ENCODE measurements around the gene SEMA4F.

Gene SEMA4F

DNA sequence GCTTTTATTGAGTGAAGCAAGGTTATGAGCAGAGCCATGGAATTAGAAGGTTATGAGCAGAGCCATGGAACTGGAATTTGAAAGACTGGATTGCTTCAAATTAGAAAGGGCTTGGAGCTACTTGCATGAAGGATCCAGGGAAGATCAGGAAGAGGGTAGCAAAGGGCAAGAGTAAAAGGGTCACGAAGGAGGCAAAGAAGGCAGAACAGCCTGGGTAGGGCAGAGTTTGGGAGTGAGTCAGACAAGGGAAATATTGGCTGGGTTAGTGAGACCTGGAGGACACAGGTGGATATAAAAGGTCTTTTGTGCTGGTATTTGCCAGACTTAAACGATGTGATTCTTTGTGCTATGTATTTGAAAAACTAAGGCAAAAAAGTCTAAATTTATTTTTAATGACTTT is 65.0 kb downstream of the SEMA4F start:
- Mint-ChIP-seq H3K27me3 (no peaks in the 10 kb centered on the region), H3K4me1 (no peaks in the 10 kb centered on the region), H3K36me3 (ENCODE audit: insufficient read depth) (no peaks in the 10 kb centered on the region), H3K27ac (ENCODE audit: low read depth) (no peak overlapping the region), H3K9me3 (no peaks in the 10 kb centered on the region), H3K4me3 (no peak overlapping the region)
- ATAC-seq (replicated peaks; ENCODE audit: extremely low read depth, poor library complexity, severe bottlenecking) (no peak), DNase-seq (ENCODE audit: low spot score in 2 of 2) (no peak)

DNA sequence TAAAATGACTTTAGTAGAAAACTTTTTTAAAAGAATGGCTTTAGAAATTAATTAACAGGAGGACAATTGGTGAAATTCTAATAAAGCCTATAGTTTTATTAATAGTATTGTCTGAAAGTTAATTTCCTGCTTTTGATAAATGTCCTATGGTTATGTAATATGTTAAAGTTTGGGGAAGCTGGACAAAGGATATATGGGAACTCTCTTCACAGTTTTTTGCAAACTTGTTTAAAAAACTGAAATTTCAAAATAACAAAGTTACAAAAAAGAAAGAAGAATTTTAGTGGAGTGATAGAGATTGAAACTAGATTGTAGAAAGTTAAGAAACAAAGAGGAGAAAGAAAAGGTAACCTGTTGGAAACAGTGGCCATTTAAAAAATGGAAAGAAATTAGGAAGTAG is 67.3 kb downstream of the SEMA4F start:
- Mint-ChIP-seq H3K4me1 (no peaks in the 10 kb centered on the region), H3K27me3 (no peaks in the 10 kb centered on the region), H3K36me3 (ENCODE audit: insufficient read depth) (no peaks in the 10 kb centered on the region), H3K9me3 (no peaks in the 10 kb centered on the region), H3K27ac (ENCODE audit: low read depth) (no peak overlapping the region), H3K4me3 (no peak overlapping the region)
- ATAC-seq (replicated peaks; ENCODE audit: extremely low read depth, poor library complexity, severe bottlenecking), result no peak
- no peak for DNase-seq (ENCODE audit: low spot score in 2 of 2)

DNA sequence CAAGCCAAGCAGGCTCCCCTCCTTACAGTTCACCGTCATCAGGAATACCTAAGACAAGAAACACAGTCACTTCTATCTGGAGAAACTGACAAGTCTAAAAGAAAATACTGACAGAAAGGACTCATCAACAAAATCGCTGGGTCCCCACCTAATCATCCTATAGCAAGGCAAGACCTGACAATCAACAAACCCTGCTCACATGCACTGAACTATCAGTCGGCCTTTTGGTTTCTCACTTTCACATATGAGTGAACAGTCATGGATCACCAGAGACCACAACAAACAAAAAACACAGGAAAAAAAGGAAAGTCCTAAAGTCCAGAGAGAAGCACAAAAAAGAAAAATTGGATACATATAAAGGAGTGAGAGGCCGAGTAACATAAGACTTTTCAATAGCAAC is 70.4 kb downstream of the SEMA4F start:
- no peak for ATAC-seq (replicated peaks; ENCODE audit: extremely low read depth, poor library complexity, severe bottlenecking)
- Mint-ChIP-seq H3K27ac (ENCODE audit: low read depth) (no peak overlapping the region), H3K4me1 (no peaks in the 10 kb centered on the region), H3K4me3 (no peak overlapping the region), H3K9me3 (no peaks in the 10 kb centered on the region), H3K27me3 (peaks cover 14% of the 10 kb centered on the region), H3K36me3 (ENCODE audit: insufficient read depth) (no peaks in the 10 kb centered on the region)
- no peak for DNase-seq (ENCODE audit: low spot score in 2 of 2)

DNA sequence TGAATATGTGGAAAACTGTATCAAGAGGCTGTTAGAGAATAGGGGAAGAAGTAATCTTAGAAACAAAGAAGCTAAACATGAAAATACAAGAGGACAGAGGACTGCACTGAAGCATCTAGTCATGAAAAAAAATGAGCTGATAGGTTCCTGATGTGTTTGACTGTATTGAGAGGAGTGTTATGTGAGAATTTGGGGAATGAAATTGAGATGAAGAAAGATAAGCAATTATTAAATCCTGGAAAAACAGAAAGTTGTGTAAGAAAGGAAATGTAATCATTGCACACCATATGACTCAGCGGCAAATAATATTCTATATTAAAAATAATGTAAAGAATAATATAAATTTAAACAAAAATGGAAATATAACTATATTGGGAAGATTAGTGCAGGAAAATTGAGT is 71.2 kb downstream of the SEMA4F start:
- Mint-ChIP-seq H3K27me3 (peaks cover 18% of the 10 kb centered on the region), H3K27ac (ENCODE audit: low read depth) (no peak overlapping the region), H3K4me3 (no peak overlapping the region), H3K36me3 (ENCODE audit: insufficient read depth) (no peaks in the 10 kb centered on the region), H3K9me3 (no peaks in the 10 kb centered on the region), H3K4me1 (no peaks in the 10 kb centered on the region)
- no peak for DNase-seq (ENCODE audit: low spot score in 2 of 2)
- ATAC-seq (replicated peaks; ENCODE audit: extremely low read depth, poor library complexity, severe bottlenecking), result no peak

DNA sequence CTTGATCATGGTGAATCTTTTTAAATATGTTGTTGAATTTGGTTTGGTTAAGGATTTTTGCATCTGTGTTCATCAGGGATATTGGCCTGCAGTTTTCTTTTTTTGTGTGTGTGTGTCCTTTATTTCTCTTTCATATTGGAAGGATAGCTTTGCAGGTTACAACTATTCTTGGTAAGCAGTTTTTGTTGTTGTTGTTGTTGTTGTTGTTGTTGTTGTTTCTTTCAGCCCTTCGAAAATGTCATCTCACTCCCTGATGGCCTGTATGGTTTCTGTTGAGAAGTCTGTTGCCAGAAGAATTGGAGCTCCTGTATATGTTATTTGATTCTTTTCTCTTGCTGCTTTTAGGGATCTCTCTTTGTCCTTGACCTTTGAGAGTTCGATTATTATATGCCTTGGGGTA is 74.8 kb downstream of the SEMA4F start:
- no peak overlapping the region for H3K4me3 Mint-ChIP-seq
- H3K27ac Mint-ChIP-seq (ENCODE audit: low read depth), result no peak overlapping the region
- no peaks in the 10 kb centered on the region for H3K4me1 Mint-ChIP-seq
- ATAC-seq (replicated peaks; ENCODE audit: extremely low read depth, poor library complexity, severe bottlenecking) (no peak), DNase-seq (ENCODE audit: low spot score in 2 of 2) (no peak)
- H3K9me3 Mint-ChIP-seq, result no peaks in the 10 kb centered on the region
- no peaks in the 10 kb centered on the region for H3K36me3 Mint-ChIP-seq (ENCODE audit: insufficient read depth)
- peaks cover 45% of the 10 kb centered on the region for H3K27me3 Mint-ChIP-seq

DNA sequence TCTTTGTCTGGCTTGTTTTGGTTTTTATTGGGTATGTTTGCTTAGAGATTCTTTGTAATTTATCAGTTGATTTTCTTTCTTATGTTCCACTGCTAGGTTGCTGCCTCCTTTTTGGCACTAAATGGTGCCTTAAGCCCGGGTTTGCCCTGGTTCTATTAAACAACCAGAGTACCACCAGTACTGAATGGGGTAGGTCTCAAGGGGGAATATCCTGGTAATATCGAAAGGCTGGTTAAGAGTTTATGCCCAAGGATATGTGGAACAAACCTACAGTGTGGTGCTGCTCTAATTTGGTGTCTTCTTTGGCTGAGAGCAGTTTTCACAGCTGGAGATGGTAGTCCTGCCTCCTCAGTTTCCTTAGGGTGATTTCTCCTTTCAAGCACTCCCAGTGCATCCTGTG is 76.5 kb downstream of the SEMA4F start:
- Mint-ChIP-seq H3K9me3 (no peaks in the 10 kb centered on the region), H3K4me3 (no peak overlapping the region), H3K36me3 (ENCODE audit: insufficient read depth) (no peaks in the 10 kb centered on the region), H3K27me3 (peaks cover 59% of the 10 kb centered on the region), H3K4me1 (no peaks in the 10 kb centered on the region), H3K27ac (ENCODE audit: low read depth) (no peak overlapping the region)
- no peak for DNase-seq (ENCODE audit: low spot score in 2 of 2)
- ATAC-seq (replicated peaks; ENCODE audit: extremely low read depth, poor library complexity, severe bottlenecking), result no peak
